SKM-1 (cell line): ENCODE data around the gene KLHL5.
"Not testable (repeated sequence)": the region's sequence is repeated elsewhere in the genome, so short reads cannot be mapped to it uniquely, and the experiment has no call there.

Experiments used
- DNase-seq: peaks from one replicate; lab custom pipeline; 2025; ENCODE audit not compliant: unreplicated experiment; lab: John Stamatoyannopoulos, UW

KLHL5 gene

GRCh38 chr4:39102297-39102696 lies 40.3 kb downstream of the KLHL5 start:
- no peak for DNase-seq

- DNase-seq, result no peak
These were observed 41.3 kb downstream of the KLHL5 start for GRCh38 chr4:39103291-39103690.

- DNase-seq, result no peak
These were observed 42.2 kb downstream of the KLHL5 start for GRCh38 chr4:39104255-39104654.

- DNase-seq, result no peak
These were observed 44.0 kb downstream of the KLHL5 start for GRCh38 chr4:39106011-39106410.

- no peak for DNase-seq
These were observed 52.4 kb downstream of the KLHL5 start for GRCh38 chr4:39114436-39114835.

- DNase-seq, result no peak
These were observed 56.1 kb downstream of the KLHL5 start for GRCh38 chr4:39118034-39118658.

- no peak for DNase-seq
These were observed 58.4 kb downstream of the KLHL5 start for GRCh38 chr4:39120418-39120817.

- DNase-seq, result no peak
These were observed 63.0 kb downstream of the KLHL5 start for GRCh38 chr4:39124885-39125599.

- no peak for DNase-seq
These were observed 63.6 kb downstream of the KLHL5 start for GRCh38 chr4:39125600-39125985.

- DNase-seq, result no peak
These were observed 64.4 kb downstream of the KLHL5 start for GRCh38 chr4:39126256-39127095.

- DNase-seq, result no peak
These were observed 71.6 kb downstream of the KLHL5 start for GRCh38 chr4:39133623-39134022.

- DNase-seq, result no peak
These were observed 72.8 kb downstream of the KLHL5 start for GRCh38 chr4:39134683-39135306.

GRCh38 chr4:39138227-39138626 lies 76.2 kb downstream of the KLHL5 start:
- DNase-seq, result not testable (repeated sequence)

GRCh38 chr4:39146211-39146610 lies 84.2 kb downstream of the KLHL5 start:
- DNase-seq, result no peak

GRCh38 chr4:39154009-39154408 lies 92.0 kb downstream of the KLHL5 start:
- DNase-seq, result no peak

GRCh38 chr4:39157520-39157919 lies 95.5 kb downstream of the KLHL5 start:
- DNase-seq, result no peak

- DNase-seq, result no peak
These were observed 104.1 kb downstream of the KLHL5 start for GRCh38 chr4:39166177-39166576.

- no peak for DNase-seq
These were observed 104.6 kb downstream of the KLHL5 start for GRCh38 chr4:39166669-39167068.

- DNase-seq, result no peak
These were observed 107.4 kb downstream of the KLHL5 start for GRCh38 chr4:39169426-39169825.

- no peak for DNase-seq
These were observed 108.3 kb downstream of the KLHL5 start for GRCh38 chr4:39170301-39170700.
